Stomach smooth muscle (tissue), 2 donors: Measurements from ENCODE around the gene MAG.
"Not testable (repeated sequence)": the region's sequence is repeated elsewhere in the genome, so short reads cannot be mapped to it uniquely, and the experiment has no call there.

Experiments
- H3K27ac ChIP-seq: one replicate; pipeline ENCODE4 v1.7.0; 2013; ENCODE audit warnings: mild to moderate bottlenecking, low read length, inconsistent platforms
- H3K27me3 ChIP-seq, 2 donors: one replicate each; pipeline ENCODE4 v1.7.0; 2013; ENCODE audit warnings: low read length in 2 of 2; ENCODE audit not compliant: insufficient read depth in 2 of 2, control insufficient read depth in 1 of 2
- H3K36me3 ChIP-seq, 2 donors: one replicate each; pipeline ENCODE4 v1.7.0; 2013; ENCODE audit warnings: low read length in 2 of 2; ENCODE audit not compliant: control insufficient read depth in 2 of 2, insufficient read depth in 2 of 2
- H3K4me1 ChIP-seq: one replicate; pipeline ENCODE4 v1.7.0; 2013; ENCODE audit warnings: low read length; ENCODE audit not compliant: control insufficient read depth, insufficient read depth
- H3K4me3 ChIP-seq, 2 donors: one replicate each; pipeline ENCODE4 v1.7.0; 2013; ENCODE audit warnings: low read length in 2 of 2
- H3K9ac ChIP-seq, 2 donors: one replicate each; pipeline ENCODE4 v1.7.0; 2013; ENCODE audit warnings: low read length in 2 of 2, mild to moderate bottlenecking in 1 of 2
- H3K9me3 ChIP-seq, 2 donors: one replicate each; pipeline ENCODE4 v1.7.0; 2013; ENCODE audit warnings: low read length in 2 of 2; ENCODE audit not compliant: control insufficient read depth in 2 of 2
- donor health status: healthy.
- donor health status: Pancreatic carcinoma.

Gene MAG

GRCh38 chr19:35286101-35286500 is 5.9 kb upstream of the MAG start:
- H3K9me3 ChIP-seq, H3K4me1 ChIP-seq, H3K36me3 ChIP-seq, H3K27ac ChIP-seq, H3K9ac ChIP-seq, H3K4me3 ChIP-seq: not testable (repeated sequence)
- H3K27me3 ChIP-seq: peaks cover 17 to 21% of the 10 kb centered on the region in 2 donors

GRCh38 chr19:35287713-35288112 is 4.2 kb upstream of the MAG start:
- Histone ChIP-seq H3K27me3 (peaks cover 17% of the 10 kb centered on the region in 2 donors), H3K27ac (no peak overlapping the region), H3K4me3 (no peak overlapping the region), H3K4me1 (no peaks in the 10 kb centered on the region), H3K9me3 (no peaks in the 10 kb centered on the region), H3K9ac (no peak overlapping the region), H3K36me3 (no peaks in the 10 kb centered on the region)

GRCh38 chr19:35288331-35288730 is 3.6 kb upstream of the MAG start:
- H3K9ac ChIP-seq: no peak overlapping the region

GRCh38 chr19:35288906-35289305 is 3.1 kb upstream of the MAG start:
- Histone ChIP-seq H3K9ac (no peak overlapping the region), H3K27ac (no peak overlapping the region), H3K9me3 (no peaks in the 10 kb centered on the region), H3K4me1 (no peaks in the 10 kb centered on the region), H3K4me3 (no peak overlapping the region), H3K36me3 (no peaks in the 10 kb centered on the region), H3K27me3 (peaks cover 14 to 17% of the 10 kb centered on the region in 2 donors)

More at GRCh38 chr19:35288331-35288730, 3.6 kb upstream of the MAG start:
- Histone ChIP-seq H3K27ac (no peak overlapping the region), H3K27me3 (peaks cover 15 to 17% of the 10 kb centered on the region in 2 donors), H3K9me3 (no peaks in the 10 kb centered on the region), H3K36me3 (no peaks in the 10 kb centered on the region), H3K4me1 (no peaks in the 10 kb centered on the region), H3K4me3 (no peak overlapping the region)

- Histone ChIP-seq H3K27me3 (peaks cover 12 to 21% of the 10 kb centered on the region in 2 donors), H3K27ac (no peak overlapping the region), H3K4me3 (no peak overlapping the region), H3K4me1 (no peaks in the 10 kb centered on the region), H3K36me3 (no peaks in the 10 kb centered on the region), H3K9ac (no peak overlapping the region), H3K9me3 (no peaks in the 10 kb centered on the region)
These were observed 1.4 kb upstream of the MAG start for GRCh38 chr19:35290381-35291127.

GRCh38 chr19:35291259-35291658 is 702 bp upstream of the MAG start:
- Histone ChIP-seq H3K9ac (no peak overlapping the region), H3K4me3 (no peak overlapping the region), H3K4me1 (no peaks in the 10 kb centered on the region), H3K36me3 (no peaks in the 10 kb centered on the region), H3K27ac (no peak overlapping the region), H3K27me3 (peaks cover 12 to 21% of the 10 kb centered on the region in 2 donors), H3K9me3 (no peaks in the 10 kb centered on the region)

GRCh38 chr19:35292421-35293362 is 731 bp downstream of the MAG start:
- H3K9ac ChIP-seq: no peak overlapping the region
- no peak overlapping the region for H3K4me3 ChIP-seq
- no peaks in the 10 kb centered on the region for H3K9me3 ChIP-seq
- no peaks in the 10 kb centered on the region for H3K36me3 ChIP-seq
- H3K27ac ChIP-seq: no peak overlapping the region
- H3K4me1 ChIP-seq: no peaks in the 10 kb centered on the region
- H3K27me3 ChIP-seq: peaks cover 9 to 28% of the 10 kb centered on the region in 2 donors

- Histone ChIP-seq H3K36me3 (no peaks in the 10 kb centered on the region), H3K9ac (no peak overlapping the region), H3K27me3 (peaks cover 9 to 34% of the 10 kb centered on the region in 2 donors), H3K4me1 (no peaks in the 10 kb centered on the region), H3K27ac (no peak overlapping the region), H3K9me3 (no peaks in the 10 kb centered on the region), H3K4me3 (no peak overlapping the region)
These were observed 1.4 kb downstream of the MAG start for GRCh38 chr19:35293363-35293739.

- Histone ChIP-seq H3K4me3 (no peak overlapping the region), H3K27me3 (peaks cover 9 to 38% of the 10 kb centered on the region in 2 donors), H3K9ac (no peak overlapping the region)
These were observed 1.8 kb downstream of the MAG start for GRCh38 chr19:35293808-35294207.

GRCh38 chr19:35294328-35294727 is 2.4 kb downstream of the MAG start:
- Histone ChIP-seq H3K27ac (no peak overlapping the region), H3K27me3 (peaks cover 9 to 39% of the 10 kb centered on the region in 2 donors)

More at GRCh38 chr19:35293808-35294207, 1.8 kb downstream of the MAG start:
- no peaks in the 10 kb centered on the region for H3K36me3 ChIP-seq
- no peaks in the 10 kb centered on the region for H3K4me1 ChIP-seq
- H3K9me3 ChIP-seq: no peaks in the 10 kb centered on the region
- no peak overlapping the region for H3K27ac ChIP-seq

More at GRCh38 chr19:35294328-35294727, 2.4 kb downstream of the MAG start:
- Histone ChIP-seq H3K4me1 (no peaks in the 10 kb centered on the region), H3K36me3 (no peaks in the 10 kb centered on the region), H3K4me3 (no peak overlapping the region), H3K9ac (no peak overlapping the region), H3K9me3 (no peaks in the 10 kb centered on the region)
